Stomach (tissue), 4 donors: ENCODE measurements around the gene EXOSC7.
A peak's percentile ranks its signal among the peaks of the same experiment; 100 is the strongest.

ENCODE experiments used
- POLR2A ChIP-seq, 4 donors: fragments of 450-650 bp; IDR thresholded peaks; one replicate each; pipeline ENCODE4 v1.6.1; 2016; ENCODE audit warnings: antibody characterized with exemption in 4 of 4, control low read depth in 2 of 4, mild to moderate bottlenecking in 1 of 4, moderate library complexity in 1 of 4
- POLR2AphosphoS5 ChIP-seq, 3 donors: sonication (generic); formaldehyde crosslinking; IDR thresholded peaks; one replicate each; pipeline ENCODE4 v1.6.1; 2016; ENCODE audit warnings: antibody characterized with exemption in 3 of 3
- TF ChIP-seq, protein P1 (sequence below), 7 experiments: fragments of 450-650 bp in 4 of 7; fragments of 200-600 bp in 3 of 7; sonication (generic) in 3 of 7; IDR thresholded peaks; one replicate each; pipeline ENCODE4 v1.5.1; 2016 to 2019; ENCODE audit warnings: antibody characterized with exemption in 7 of 7, control low read depth in 2 of 7, mild to moderate bottlenecking in 1 of 7

GRCh38 chr3:44966795-44967278 is 9.2 kb upstream of the EXOSC7 start:
- TF ChIP-seq POLR2AphosphoS5 (IDR thresholded peaks at IDR 0.05) (peak in 2 of 3 donors; percentile 47 to 53), POLR2A (IDR thresholded peaks at IDR 0.05) (no peak)
- TF ChIP-seq, protein P1, sequence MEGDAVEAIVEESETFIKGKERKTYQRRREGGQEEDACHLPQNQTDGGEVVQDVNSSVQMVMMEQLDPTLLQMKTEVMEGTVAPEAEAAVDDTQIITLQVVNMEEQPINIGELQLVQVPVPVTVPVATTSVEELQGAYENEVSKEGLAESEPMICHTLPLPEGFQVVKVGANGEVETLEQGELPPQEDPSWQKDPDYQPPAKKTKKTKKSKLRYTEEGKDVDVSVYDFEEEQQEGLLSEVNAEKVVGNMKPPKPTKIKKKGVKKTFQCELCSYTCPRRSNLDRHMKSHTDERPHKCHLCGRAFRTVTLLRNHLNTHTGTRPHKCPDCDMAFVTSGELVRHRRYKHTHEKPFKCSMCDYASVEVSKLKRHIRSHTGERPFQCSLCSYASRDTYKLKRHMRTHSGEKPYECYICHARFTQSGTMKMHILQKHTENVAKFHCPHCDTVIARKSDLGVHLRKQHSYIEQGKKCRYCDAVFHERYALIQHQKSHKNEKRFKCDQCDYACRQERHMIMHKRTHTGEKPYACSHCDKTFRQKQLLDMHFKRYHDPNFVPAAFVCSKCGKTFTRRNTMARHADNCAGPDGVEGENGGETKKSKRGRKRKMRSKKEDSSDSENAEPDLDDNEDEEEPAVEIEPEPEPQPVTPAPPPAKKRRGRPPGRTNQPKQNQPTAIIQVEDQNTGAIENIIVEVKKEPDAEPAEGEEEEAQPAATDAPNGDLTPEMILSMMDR (IDR thresholded peaks at IDR 0.05): no peak
